Measurements from ENCODE around the gene SCUBE3. TPM values are rescaled to one million over a fixed set of nuclear protein-coding genes. Genes with fewer than 3 reads are reported as not detected.

SCUBE3 gene
- total RNA-seq, 2 experiments from 2014 or later, result not detected

DNA sequence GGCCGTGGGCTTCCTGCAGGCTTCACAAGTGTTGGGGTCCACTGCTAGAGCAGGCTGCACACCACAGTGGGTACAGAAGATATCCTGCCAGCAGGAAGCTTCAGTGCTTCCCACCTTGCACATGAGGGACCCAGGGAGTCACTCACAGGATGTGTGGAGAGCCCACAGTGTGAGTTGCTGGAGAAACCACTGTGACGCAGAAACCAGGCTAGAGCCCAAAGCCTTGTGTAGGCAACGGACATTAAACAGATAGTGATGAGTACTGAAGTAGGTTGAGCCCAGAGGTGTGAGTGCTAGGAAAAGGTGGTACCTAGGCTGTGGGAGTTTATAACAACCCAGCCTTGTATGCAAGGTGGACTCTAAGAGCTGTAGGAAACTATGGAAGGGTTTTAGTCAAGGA, 65.0 kb downstream of the SCUBE3 start:
- ChIA-PET POLR2A (no interaction called here), CTCF (interaction anchor here (0.7 kb wide), 1 partner anchor 19 kb away, joined by 3 read pairs; no protein-coding TSS in a partner anchor)
- Histone ChIP-seq H3K27ac (ENCODE audit: low read depth in 1 of 2, low read length in 2 of 2) (no peak overlapping the region), H3K4me1 (ENCODE audit: insufficient read depth, low read length) (no peaks in the 10 kb centered on the region), H3K36me3 (ENCODE audit: insufficient read depth, low read length) (peaks cover 32% of the 10 kb centered on the region), H3K9me3 (ENCODE audit: control insufficient read depth in 1 of 2, insufficient read depth in 1 of 2, low read length in 2 of 2) (no peaks in the 10 kb centered on the region), H3K27me3 (ENCODE audit: control insufficient read depth in 1 of 2, insufficient read depth in 2 of 2, low read length in 2 of 2) (no peaks in the 10 kb centered on the region), H3K4me3 (ENCODE audit: low read length) (no peak overlapping the region)
- H3K27me3 Mint-ChIP-seq, result no peaks in the 10 kb centered on the region
- peaks cover 36% of the 10 kb centered on the region for H3K36me3 Mint-ChIP-seq (ENCODE audit: low read depth)
- peaks cover 6% of the 10 kb centered on the region for H3K4me1 Mint-ChIP-seq (ENCODE audit: low read depth)
- no peak for ATAC-seq (ENCODE audit: poor library complexity)
- no peak overlapping the region for H3K4me3 Mint-ChIP-seq
- H3K27ac Mint-ChIP-seq, result no peak overlapping the region
- TF ChIP-seq, protein P1, sequence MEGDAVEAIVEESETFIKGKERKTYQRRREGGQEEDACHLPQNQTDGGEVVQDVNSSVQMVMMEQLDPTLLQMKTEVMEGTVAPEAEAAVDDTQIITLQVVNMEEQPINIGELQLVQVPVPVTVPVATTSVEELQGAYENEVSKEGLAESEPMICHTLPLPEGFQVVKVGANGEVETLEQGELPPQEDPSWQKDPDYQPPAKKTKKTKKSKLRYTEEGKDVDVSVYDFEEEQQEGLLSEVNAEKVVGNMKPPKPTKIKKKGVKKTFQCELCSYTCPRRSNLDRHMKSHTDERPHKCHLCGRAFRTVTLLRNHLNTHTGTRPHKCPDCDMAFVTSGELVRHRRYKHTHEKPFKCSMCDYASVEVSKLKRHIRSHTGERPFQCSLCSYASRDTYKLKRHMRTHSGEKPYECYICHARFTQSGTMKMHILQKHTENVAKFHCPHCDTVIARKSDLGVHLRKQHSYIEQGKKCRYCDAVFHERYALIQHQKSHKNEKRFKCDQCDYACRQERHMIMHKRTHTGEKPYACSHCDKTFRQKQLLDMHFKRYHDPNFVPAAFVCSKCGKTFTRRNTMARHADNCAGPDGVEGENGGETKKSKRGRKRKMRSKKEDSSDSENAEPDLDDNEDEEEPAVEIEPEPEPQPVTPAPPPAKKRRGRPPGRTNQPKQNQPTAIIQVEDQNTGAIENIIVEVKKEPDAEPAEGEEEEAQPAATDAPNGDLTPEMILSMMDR (IDR thresholded peaks at IDR 0.05), result no peak
- DNase-seq, result no peak
- intact Hi-C loops (cut with DNase I, micrococcal nuclease), result no loop called here
- no peaks in the 10 kb centered on the region for H3K9me3 Mint-ChIP-seq

DNA sequence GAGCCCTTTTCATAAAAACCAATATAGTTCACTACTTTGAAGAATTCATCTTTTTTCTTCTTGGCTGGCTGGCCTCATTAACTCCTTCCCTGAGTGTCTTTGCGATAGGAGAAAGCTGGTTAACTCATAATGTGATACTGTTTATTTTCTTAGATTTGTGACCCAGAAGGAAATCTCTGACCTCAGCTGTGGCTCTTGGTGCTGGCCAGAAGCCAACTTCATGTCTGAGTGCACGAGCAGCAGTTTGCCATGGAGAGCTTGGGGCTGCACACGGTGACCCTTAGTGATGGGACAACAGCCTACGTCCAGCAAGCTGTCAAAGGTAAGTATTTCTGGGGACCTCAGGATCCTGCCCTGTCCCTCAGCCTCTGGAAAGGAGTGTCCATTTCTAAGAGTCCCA, 67.1 kb downstream of the SCUBE3 start:
- Mint-ChIP-seq H3K27me3 (no peaks in the 10 kb centered on the region), H3K9me3 (no peaks in the 10 kb centered on the region), H3K36me3 (ENCODE audit: low read depth) (peaks cover 54% of the 10 kb centered on the region), H3K4me1 (ENCODE audit: low read depth) (no peaks in the 10 kb centered on the region), H3K4me3 (no peak overlapping the region), H3K27ac (no peak overlapping the region)
- Histone ChIP-seq H3K4me3 (ENCODE audit: low read length) (no peak overlapping the region), H3K4me1 (ENCODE audit: insufficient read depth, low read length) (no peaks in the 10 kb centered on the region), H3K36me3 (ENCODE audit: insufficient read depth, low read length) (peaks cover 48% of the 10 kb centered on the region), H3K27ac (ENCODE audit: low read depth in 1 of 2, low read length in 2 of 2) (no peak overlapping the region), H3K27me3 (ENCODE audit: control insufficient read depth in 1 of 2, insufficient read depth in 2 of 2, low read length in 2 of 2) (no peaks in the 10 kb centered on the region), H3K9me3 (ENCODE audit: control insufficient read depth in 1 of 2, insufficient read depth in 1 of 2, low read length in 2 of 2) (no peaks in the 10 kb centered on the region)
- intact Hi-C loops (cut with DNase I, micrococcal nuclease), result no loop called here
- CTCF ChIA-PET, result no interaction called here
- TF ChIP-seq, protein P1 (IDR thresholded peaks at IDR 0.05), result no peak
- POLR2A ChIA-PET, result no interaction called here
- no peak for DNase-seq
- no peak for ATAC-seq (ENCODE audit: poor library complexity)

DNA sequence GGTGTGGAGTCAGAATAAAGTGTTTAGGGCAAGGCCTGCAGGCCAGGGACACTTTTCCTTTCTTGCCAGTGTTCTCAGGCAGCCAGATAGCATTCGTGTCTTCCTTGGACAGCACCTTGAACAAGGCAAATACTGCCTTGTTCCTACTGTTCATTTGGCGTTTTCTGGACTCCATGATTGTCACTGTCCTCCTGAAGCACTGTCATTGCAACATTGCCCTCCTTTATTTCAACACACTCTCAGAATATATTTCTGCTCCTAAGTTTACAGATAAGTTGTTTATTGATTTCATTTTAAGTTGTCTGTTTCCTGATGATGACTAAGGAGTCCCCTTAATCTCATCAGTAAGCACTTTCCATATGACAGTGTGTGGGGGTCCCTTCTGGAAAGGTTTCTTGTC, 68.7 kb downstream of the SCUBE3 start:
- Histone ChIP-seq H3K36me3 (ENCODE audit: insufficient read depth, low read length) (peaks cover 63% of the 10 kb centered on the region), H3K4me3 (ENCODE audit: low read length) (no peak overlapping the region), H3K27ac (ENCODE audit: low read depth in 1 of 2, low read length in 2 of 2) (no peak overlapping the region), H3K27me3 (ENCODE audit: control insufficient read depth in 1 of 2, insufficient read depth in 2 of 2, low read length in 2 of 2) (no peaks in the 10 kb centered on the region), H3K4me1 (ENCODE audit: insufficient read depth, low read length) (no peaks in the 10 kb centered on the region), H3K9me3 (ENCODE audit: control insufficient read depth in 1 of 2, insufficient read depth in 1 of 2, low read length in 2 of 2) (no peaks in the 10 kb centered on the region)
- Mint-ChIP-seq H3K27me3 (no peaks in the 10 kb centered on the region), H3K36me3 (ENCODE audit: low read depth) (peaks cover 70% of the 10 kb centered on the region), H3K9me3 (no peaks in the 10 kb centered on the region), H3K4me1 (ENCODE audit: low read depth) (no peaks in the 10 kb centered on the region), H3K27ac (no peak overlapping the region), H3K4me3 (no peak overlapping the region)
- intact Hi-C loops (cut with DNase I, micrococcal nuclease), result no loop called here
- TF ChIP-seq, protein P1 (IDR thresholded peaks at IDR 0.05), result no peak
- DNase-seq (no peak), ATAC-seq (ENCODE audit: poor library complexity) (no peak)
- ChIA-PET POLR2A (no interaction called here), CTCF (no interaction called here)

Measured in CD4-positive, alpha-beta T cell (primary cell).